Heart left ventricle (tissue), 13 donors: Measurements from ENCODE around the gene TAPT1.

Experiments used
- CTCF ChIP-seq, 12 donors: fragments of 200-600 bp; sonication (generic) in 4 of 12; IDR thresholded peaks; one replicate each; pipeline versions ENCODE4 v1.5.0 to v1.8.0; 2018 to 2022; ENCODE audit warnings: antibody characterized with exemption in 12 of 12, mild to moderate bottlenecking in 5 of 12
- POLR2A ChIP-seq, 2 donors: fragments of 450-650 bp; IDR thresholded peaks; one replicate each; pipeline ENCODE4 v1.6.1; 2017; ENCODE audit warnings: antibody characterized with exemption in 2 of 2, mild to moderate bottlenecking in 2 of 2, moderate library complexity in 2 of 2
- donor health status: ischemic (EF 13 %, LVEDD 7.1; RV severe dilation, severe dysfunction).
- donor health status: DM: no; HTN: yes; CAD: no.
- donor health status: DM: no; HTN: no; CAD: no.
- donor health status: ischemic (EF 25% LVEDD 6.9; RV normal size, moderate dysfunction).
- donor health status: ischemic (EF 25% LVEDD 5.7; RV mildly dilated, moderate dysfunction).
- donor health status: ischemic (EF 35%, LVEDD 5.7; RV mildly dilated, moderate dysfunction).
- donor health status: nonischemic (EF 11% LVEDD 7.7; RV severe dilation, severe dysfunction).
- donor health status: DM: yes; HTN: yes; CAD: no.
- donor health status: PGD.
- donor health status: ischemic (EF 29% LVEDD 5.4; RV normal size, mild dysfunction).
- donor health status: nonischemic (EF 23%, LVEDD 6.1; RV moderate dilation, normal function).

GRCh38 chr4:16158504-16158852 is 67.8 kb downstream of the TAPT1 start:
- no peak for TF ChIP-seq POLR2A (IDR thresholded peaks at IDR 0.05)
- no peak for TF ChIP-seq CTCF (IDR thresholded peaks at IDR 0.05)
